Liver (tissue), 9 donors: Measurements from ENCODE around the gene NCOR1. TPM values are rescaled to one million over a fixed set of nuclear protein-coding genes. Genes with fewer than 3 reads are reported as not detected.

Experiments
- DNase-seq: peaks from one replicate; pipeline ENCODE4 v3.0.0-alpha.2; 2017; ENCODE audit warnings: low spot score
- H3K27ac ChIP-seq, 2 donors: one replicate each; pipeline ENCODE4 v1.7.0; 2013; ENCODE audit warnings: inconsistent platforms in 2 of 2, low read length in 2 of 2, control low read depth in 1 of 2, low read depth in 1 of 2, mild to moderate bottlenecking in 1 of 2
- H3K27me3 ChIP-seq, 4 donors: one replicate each; pipeline versions ENCODE4 v1.6.1 to v1.7.0; 2013; ENCODE audit warnings: low read length in 3 of 4, inconsistent platforms in 1 of 4, mild to moderate bottlenecking in 1 of 4, moderate library complexity in 1 of 4; ENCODE audit not compliant: control insufficient read depth in 4 of 4, insufficient read depth in 4 of 4
- H3K36me3 ChIP-seq, 4 donors: one replicate each; pipeline versions ENCODE4 v1.6.1 to v1.7.0; 2013; ENCODE audit warnings: low read length in 3 of 4, mild to moderate bottlenecking in 3 of 4, low read depth in 1 of 4, moderate library complexity in 1 of 4; ENCODE audit not compliant: control insufficient read depth in 4 of 4, insufficient read depth in 3 of 4
- H3K4me1 ChIP-seq, 4 donors: one replicate each; pipeline versions ENCODE4 v1.6.1 to v1.7.0; 2013; ENCODE audit warnings: low read length in 3 of 4, mild to moderate bottlenecking in 3 of 4, moderate library complexity in 1 of 4; ENCODE audit not compliant: control insufficient read depth in 4 of 4, insufficient read depth in 4 of 4
- H3K4me3 ChIP-seq, 3 donors: one replicate each; pipeline versions ENCODE4 v1.6.1 to v1.7.0; 2013; ENCODE audit warnings: low read length in 3 of 3, control low read depth in 1 of 3, low read depth in 1 of 3, mild to moderate bottlenecking in 1 of 3
- H3K9ac ChIP-seq, 2 donors: one replicate each; pipeline ENCODE4 v1.7.0; 2013; ENCODE audit warnings: low read length in 2 of 2, mild to moderate bottlenecking in 2 of 2, moderate library complexity in 2 of 2, control low read depth in 1 of 2, low read depth in 1 of 2
- H3K9me3 ChIP-seq, 4 donors: one replicate each; pipeline versions ENCODE4 v1.6.1 to v1.7.0; 2013; ENCODE audit warnings: low read length in 3 of 4; ENCODE audit not compliant: control insufficient read depth in 4 of 4
- ATF3 ChIP-seq: IDR thresholded peaks from 2 replicates; pipeline ENCODE4 v1.6.1; 2016; ENCODE audit warnings: antibody characterized with exemption
- CTCF ChIP-seq: fragments of 150-350 bp; IDR thresholded peaks from 2 replicates; pipeline ENCODE4 v1.5.1; 2017; ENCODE audit warnings: improper control_type of control experiment, low read depth, low read length; ENCODE audit not compliant: missing input control
- EGR1 ChIP-seq, 2 donors: IDR thresholded peaks; 2 replicates each; pipeline ENCODE4 v1.6.1; 2016 to 2018; ENCODE audit warnings: antibody characterized with exemption in 2 of 2, low read depth in 2 of 2
- FOXA1 ChIP-seq: IDR thresholded peaks from 2 replicates; pipeline ENCODE4 v1.6.1; 2016; ENCODE audit warnings: antibody characterized with exemption
- FOXA2 ChIP-seq: IDR thresholded peaks from 2 replicates; pipeline ENCODE4 v1.6.1; 2016; ENCODE audit warnings: antibody characterized with exemption
- GABPA ChIP-seq, 2 donors: IDR thresholded peaks in 1 of 2; conservative IDR thresholded peaks in 1 of 2; 2 replicates each; pipeline ENCODE4 v1.6.1; 2016; ENCODE audit warnings: antibody characterized with exemption in 2 of 2, mild to moderate bottlenecking in 1 of 2, moderate library complexity in 1 of 2
- HNF4A ChIP-seq, 2 donors: conservative IDR thresholded peaks; 2 replicates each; pipeline ENCODE4 v1.6.1; 2016; ENCODE audit warnings: antibody characterized with exemption in 2 of 2, mild to moderate bottlenecking in 2 of 2
- HNF4G ChIP-seq: IDR thresholded peaks from 2 replicates; pipeline ENCODE4 v1.6.1; 2016; ENCODE audit warnings: antibody characterized with exemption
- JUND ChIP-seq, 2 donors: IDR thresholded peaks; 2 replicates each; pipeline ENCODE4 v1.6.1; 2016; ENCODE audit warnings: antibody characterized with exemption in 2 of 2
- MAX ChIP-seq: IDR thresholded peaks from 2 replicates; pipeline ENCODE4 v1.6.1; 2016; ENCODE audit warnings: antibody characterized with exemption
- NR2F2 ChIP-seq: IDR thresholded peaks from 2 replicates; pipeline ENCODE4 v1.6.1; 2016; ENCODE audit warnings: antibody characterized with exemption
- RAD21 ChIP-seq, 2 donors: IDR thresholded peaks; 2 replicates each; pipeline ENCODE4 v1.6.1; 2016; ENCODE audit warnings: antibody characterized with exemption in 2 of 2, mild to moderate bottlenecking in 2 of 2
- REST ChIP-seq: IDR thresholded peaks from 2 replicates; pipeline ENCODE4 v1.6.1; 2016; ENCODE audit warnings: antibody characterized with exemption, mild to moderate bottlenecking
- RXRA ChIP-seq, 2 donors: IDR thresholded peaks; 2 replicates each; pipeline ENCODE4 v1.6.1; 2017 to 2018; ENCODE audit warnings: antibody characterized with exemption in 2 of 2, mild to moderate bottlenecking in 1 of 2
- SP1 ChIP-seq: IDR thresholded peaks from 2 replicates; pipeline ENCODE4 v1.6.1; 2018; ENCODE audit warnings: antibody characterized with exemption, mild to moderate bottlenecking
- TAF1 ChIP-seq: conservative IDR thresholded peaks from 2 replicates; pipeline ENCODE4 v1.6.1; 2016; ENCODE audit warnings: antibody characterized with exemption, mild to moderate bottlenecking
- YY1 ChIP-seq: IDR thresholded peaks from 2 replicates; pipeline ENCODE4 v1.6.1; 2016; ENCODE audit warnings: antibody characterized with exemption, mild to moderate bottlenecking
- ZBTB33 ChIP-seq: IDR thresholded peaks from 2 replicates; pipeline ENCODE4 v1.6.1; 2016; ENCODE audit warnings: antibody characterized with exemption
- WGBS: extraction: QIAGEN DNeasy Blood & Tissue Kit; methylation state at CpG from one replicate; pipeline ENCODE4 v1.1.7; 2013; 5-methylcytosine and 5-hydroxymethylcytosine counted together
- polyA plus RNA-seq, 2 donors: library from polyadenylated mRNA; stranded (reverse) in 1 of 2; unstranded in 1 of 2; fragments of 200-250 nt in 1 of 2; fragments of >200 nt in 1 of 2; fragmentation: Nextera tagmentation in 1 of 2; extraction: Ambion mirVana in 1 of 2; gene quantifications; one replicate each; pipeline versions ENCODE4 v1.2.1 to v1.2.3, GENCODE V29; 2013 to 2015
- total RNA-seq, 2 donors: library from RNA; depleted of rRNA; stranded (reverse); fragments of >200 nt; gene quantifications; one replicate each; pipeline ENCODE4 v1.2.3, GENCODE V29; 2014
- donor health status: healthy.
- donor health status: healthy.
- donor health status: healthy.
- donor health status: healthy.
- donor health status: healthy.

The NCOR1 gene
- total and polyA plus RNA-seq, 4 donors, result 23.6 to 94.8 (median 77.0) TPM

GRCh38 chr17:16247586-16247984 is 32.3 kb upstream of the NCOR1 start:
- Histone ChIP-seq H3K36me3 (no peaks in the 10 kb centered on the region), H3K9ac (no peak overlapping the region), H3K4me1 (peaks cover 3 to 8% (median 5%) of the 10 kb centered on the region in 4 donors), H3K4me3 (no peak overlapping the region), H3K27me3 (no peaks in the 10 kb centered on the region), H3K27ac (no peak overlapping the region), H3K9me3 (no peaks in the 10 kb centered on the region)
- WGBS, result 87% methylated on average over 7 of the region's 7 CpGs
- DNase-seq, result no peak
- TF ChIP-seq ZBTB33 (no peak), TAF1 (no peak), RXRA (IDR thresholded peaks at IDR 0.05) (no peak), ATF3 (no peak), GABPA (IDR thresholded peaks at IDR 0.05 in 1 of 2, conservative IDR thresholded peaks at IDR 0.05 in 1 of 2) (no peak), FOXA1 (no peak), JUND (IDR thresholded peaks at IDR 0.05) (no peak), HNF4G (no peak), NR2F2 (no peak), HNF4A (conservative IDR thresholded peaks at IDR 0.05) (no peak), YY1 (no peak), REST (no peak), MAX (no peak), RAD21 (IDR thresholded peaks at IDR 0.05) (no peak), EGR1 (IDR thresholded peaks at IDR 0.05; ENCODE audit: low read depth in 2 of 2) (no peak), FOXA2 (no peak), CTCF (no peak), SP1 (no peak)
